SK-N-SH treated with all-trans-retinoic acid at 6 μM for 48 hours (cell line): ENCODE measurements around the gene LRFN2.

ENCODE experiments used
- ARNTL ChIP-seq: fragments of 450-650 bp; formaldehyde crosslinking; IDR thresholded peaks from 2 replicates; pipeline ENCODE4 v1.5.0; 2020; ENCODE audit warnings: low read depth, mild to moderate bottlenecking, moderate library complexity, borderline replicate concordance
- CSDC2 ChIP-seq: fragments of 250-450 bp; sonication (Bioruptor Pico); IDR thresholded peaks from 2 replicates; pipeline ENCODE4 v1.5.0; 2020; ENCODE audit warnings: mild to moderate bottlenecking, moderate library complexity
- CSRNP3 ChIP-seq: fragments of 250-450 bp; sonication (Bioruptor Pico); IDR thresholded peaks from 2 replicates; pipeline ENCODE4 v1.5.1; 2021; ENCODE audit warnings: mild to moderate bottlenecking, moderate library complexity
- ISL1 ChIP-seq: fragments of 250-450 bp; sonication (Bioruptor Pico); IDR thresholded peaks from 2 replicates; pipeline ENCODE4 v2.1.2; 2022; ENCODE audit warnings: mild to moderate bottlenecking, moderate library complexity
- OSR1 ChIP-seq: fragments of 250-450 bp; sonication (Bioruptor Pico); IDR thresholded peaks from 2 replicates; pipeline ENCODE4 v1.8.0; 2022; ENCODE audit warnings: moderate library complexity, mild to moderate bottlenecking, inconsistent platforms
- PPARA ChIP-seq: fragments of 250-450 bp; sonication (Bioruptor Pico); IDR thresholded peaks from 2 replicates; pipeline ENCODE4 v1.5.0; 2020; ENCODE audit warnings: mild to moderate bottlenecking, borderline replicate concordance
- RARB ChIP-seq: fragments of 250-450 bp; sonication (Bioruptor Pico); IDR thresholded peaks from 2 replicates; pipeline ENCODE4 v1.8.0; 2021; ENCODE audit warnings: mild to moderate bottlenecking, moderate library complexity
- SNAI2 ChIP-seq: fragments of 250-450 bp; sonication (Bioruptor Pico); IDR thresholded peaks from 2 replicates; pipeline ENCODE4 v1.5.0; 2020; ENCODE audit warnings: mild to moderate bottlenecking, moderate library complexity
- TCF4 ChIP-seq: fragments of 250-450 bp; sonication (Bioruptor Pico); IDR thresholded peaks from 2 replicates; pipeline ENCODE4 v1.8.0; 2021; ENCODE audit warnings: mild to moderate bottlenecking, moderate library complexity, borderline replicate concordance
- TOX ChIP-seq: fragments of 250-450 bp; sonication (Bioruptor Pico); IDR thresholded peaks from 2 replicates; pipeline ENCODE4 v1.8.0; 2021; ENCODE audit warnings: mild to moderate bottlenecking, moderate library complexity, borderline replicate concordance
- ZNF70 ChIP-seq: fragments of 450-650 bp; formaldehyde crosslinking; IDR thresholded peaks from 2 replicates; pipeline ENCODE4 v1.5.0; 2020; ENCODE audit warnings: mild to moderate bottlenecking, moderate library complexity
- ZNF8 ChIP-seq: fragments of 450-650 bp; formaldehyde crosslinking; IDR thresholded peaks from 2 replicates; pipeline ENCODE4 v1.5.0; 2020; ENCODE audit warnings: mild to moderate bottlenecking, moderate library complexity

- TF ChIP-seq ZNF70 (CRISPR knock-in tag), result no peak
- TF ChIP-seq CSDC2 (CRISPR knock-in tag), result no peak
- TF ChIP-seq TCF4, result no peak
- no peak for TF ChIP-seq CSRNP3 (CRISPR knock-in tag)
- TF ChIP-seq SNAI2, result no peak
- TF ChIP-seq ZNF8, result no peak
- TF ChIP-seq RARB, result no peak
- TF ChIP-seq TOX (CRISPR knock-in tag), result no peak
- TF ChIP-seq PPARA, result no peak
- TF ChIP-seq ARNTL (CRISPR knock-in tag), result no peak
- TF ChIP-seq OSR1 (CRISPR knock-in tag), result no peak
- TF ChIP-seq ISL1, result no peak
Observed at GRCh38 chr6:40634429-40634828, 47.3 kb upstream of the LRFN2 start.
